DMS79 (cell line): Measurements from ENCODE around the gene CCN6.

Source experiments
- DNase-seq: peaks from one replicate; lab custom pipeline; 2025; lab: John Stamatoyannopoulos, UW

The CCN6 gene

DNA sequence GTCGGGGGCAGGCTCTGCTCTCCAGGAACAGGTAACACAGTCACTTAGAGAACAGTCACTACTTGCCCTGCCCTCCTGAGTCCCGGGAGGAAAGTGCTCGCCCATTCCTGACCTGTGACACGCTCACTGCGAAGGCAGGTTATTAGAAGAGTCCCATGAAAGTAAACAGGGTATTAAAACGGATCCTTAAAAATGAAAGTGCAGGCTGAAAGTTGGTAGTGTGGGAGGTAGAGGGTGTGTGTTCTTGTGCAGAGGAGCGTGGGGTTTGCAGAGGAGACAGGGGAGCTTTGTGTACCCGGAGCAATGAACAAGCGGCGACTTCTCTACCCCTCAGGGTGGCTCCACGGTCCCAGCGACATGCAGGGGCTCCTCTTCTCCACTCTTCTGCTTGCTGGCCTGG, at the start of gene CCN6:
TSS of gene CCN6 (plus strand) at position 104 of the 400 bp plus-strand sequence. CDS start at position 358, 254 bp downstream.
- DNase-seq = no peak

DNA sequence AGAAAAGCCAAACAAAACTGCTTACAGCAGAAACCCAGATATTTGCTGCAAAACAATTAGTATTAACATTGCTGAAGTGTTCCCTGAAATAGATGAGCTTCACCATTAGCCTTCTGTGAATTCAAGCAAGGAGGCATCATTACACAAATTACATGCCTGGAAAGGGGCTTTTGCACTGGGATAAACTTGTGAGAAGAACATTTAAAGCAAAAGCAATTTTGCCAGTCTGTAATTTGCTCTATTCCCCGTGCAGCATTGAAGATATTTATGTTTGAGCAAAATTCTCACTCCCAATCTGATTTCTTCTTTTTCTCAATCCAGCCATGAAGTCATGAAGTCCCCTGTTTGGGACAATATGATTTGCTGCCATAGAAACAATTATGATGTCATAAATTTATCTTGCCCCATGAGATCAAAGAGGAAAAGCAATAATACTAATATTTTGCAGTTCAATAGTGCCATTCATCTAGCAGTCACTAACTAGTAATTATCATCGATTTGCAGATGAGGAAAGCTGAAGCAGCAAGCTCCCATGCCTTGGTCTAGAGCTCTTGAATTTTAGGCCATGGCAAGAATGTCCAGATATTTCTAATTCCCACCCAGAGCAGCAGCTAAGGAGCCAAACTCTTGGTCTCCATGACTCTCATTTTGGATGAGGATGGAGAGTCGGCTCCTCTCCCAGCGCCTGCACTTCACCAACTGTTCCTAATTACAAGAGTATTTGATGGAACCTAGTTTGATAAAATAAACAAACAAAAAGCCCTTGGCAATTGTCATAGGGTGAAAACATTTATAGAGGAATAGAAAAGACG, 49.5 kb upstream of the CCN6 start:
- no peak for DNase-seq

DNA sequence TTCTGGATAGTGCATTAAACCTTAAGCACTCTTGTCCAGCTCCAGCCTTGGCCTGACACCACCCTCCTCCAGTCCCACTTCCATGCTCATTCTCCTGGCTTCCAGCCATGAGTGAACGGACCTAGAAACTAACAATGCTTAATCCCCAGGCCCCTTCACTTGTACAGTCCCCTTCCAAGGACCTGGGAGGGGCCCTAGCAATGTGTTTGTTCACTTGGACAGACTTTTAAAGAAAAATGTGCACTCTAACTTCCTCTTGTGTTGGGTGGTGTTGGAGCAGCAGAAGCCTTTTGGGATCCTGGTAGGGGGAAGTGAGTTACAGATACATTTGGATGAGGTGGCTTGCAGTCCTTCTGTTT, 48.9 kb upstream of the CCN6 start:
- DNase-seq = no peak

DNA sequence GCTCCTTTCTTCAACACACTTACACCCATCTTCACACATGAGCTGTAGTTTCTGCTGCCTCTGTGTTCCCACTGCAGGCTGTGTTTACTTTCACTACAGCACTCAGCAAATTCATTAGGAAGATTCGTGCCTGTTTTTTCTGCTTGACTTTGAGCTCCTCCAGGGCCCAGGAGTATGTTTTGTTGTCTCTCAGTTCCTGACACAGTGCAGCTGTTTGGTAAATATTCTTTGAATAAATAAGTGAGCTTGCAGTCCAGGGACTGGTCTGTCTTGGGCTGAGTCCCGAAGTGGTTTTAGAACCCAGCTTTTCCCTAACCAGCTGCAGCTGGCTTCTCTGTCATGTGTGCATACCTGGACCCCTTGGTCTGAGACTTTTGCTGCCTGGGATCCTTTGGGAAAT, 46.6 kb upstream of the CCN6 start:
- no peak for DNase-seq

DNA sequence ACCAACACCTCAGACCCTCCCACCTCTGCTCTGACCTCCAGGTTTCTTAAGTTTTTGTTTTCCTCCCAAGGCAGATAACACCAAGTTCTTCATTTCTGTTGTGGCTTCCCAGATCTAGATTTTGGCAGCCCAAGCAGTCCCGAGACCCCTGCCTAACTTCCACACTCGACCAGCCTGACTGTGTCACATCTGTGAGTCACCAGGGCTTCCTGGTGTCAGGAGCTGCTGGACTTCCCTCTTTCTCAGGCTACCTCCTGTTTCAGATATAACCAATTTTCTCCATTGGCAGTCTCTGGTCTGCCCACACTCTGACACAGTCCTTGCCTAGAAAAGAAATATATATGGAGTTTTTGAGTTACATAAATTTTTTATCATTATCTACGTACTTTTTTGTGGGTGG, 46.1 kb upstream of the CCN6 start:
- no peak for DNase-seq

DNA sequence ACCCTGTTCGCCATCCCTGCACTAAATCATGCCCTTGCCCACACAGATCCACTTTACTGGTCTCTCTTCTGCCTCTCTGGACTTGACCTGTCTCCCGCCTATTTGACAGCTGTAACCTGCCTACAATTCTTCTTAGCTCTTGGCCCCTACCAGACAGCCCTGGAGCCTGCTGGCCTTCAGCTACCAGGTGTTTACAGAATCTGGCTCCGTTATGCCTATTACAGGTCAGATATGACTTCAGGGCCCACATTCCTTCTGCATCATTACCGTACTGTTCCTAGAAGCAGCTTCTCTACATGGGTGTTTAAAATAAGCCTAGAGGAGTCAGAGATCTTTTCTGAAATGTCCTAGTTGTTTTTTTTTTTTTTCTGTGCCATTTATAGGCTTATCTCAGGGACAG, 45.4 kb upstream of the CCN6 start:
- no peak for DNase-seq

DNA sequence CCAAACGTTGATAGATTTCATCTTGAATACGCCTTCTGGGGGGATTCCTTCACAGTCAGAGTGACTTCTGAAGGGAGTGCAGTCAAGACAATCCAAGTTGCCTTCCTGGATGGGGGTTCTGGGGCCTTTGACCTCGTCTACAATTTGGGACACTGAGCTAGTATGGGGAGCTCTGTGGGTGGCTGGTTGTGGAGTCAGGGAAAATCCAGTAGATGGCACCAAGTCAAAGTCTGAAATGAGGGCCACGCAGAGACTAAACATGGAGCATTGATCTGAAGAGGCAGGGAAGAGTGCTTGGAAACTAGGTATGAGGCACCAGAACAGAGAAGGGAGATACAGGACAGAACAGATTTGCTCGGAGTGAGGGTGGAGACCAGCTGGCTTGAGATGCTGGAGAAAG, 43.6 kb upstream of the CCN6 start:
- no peak for DNase-seq

DNA sequence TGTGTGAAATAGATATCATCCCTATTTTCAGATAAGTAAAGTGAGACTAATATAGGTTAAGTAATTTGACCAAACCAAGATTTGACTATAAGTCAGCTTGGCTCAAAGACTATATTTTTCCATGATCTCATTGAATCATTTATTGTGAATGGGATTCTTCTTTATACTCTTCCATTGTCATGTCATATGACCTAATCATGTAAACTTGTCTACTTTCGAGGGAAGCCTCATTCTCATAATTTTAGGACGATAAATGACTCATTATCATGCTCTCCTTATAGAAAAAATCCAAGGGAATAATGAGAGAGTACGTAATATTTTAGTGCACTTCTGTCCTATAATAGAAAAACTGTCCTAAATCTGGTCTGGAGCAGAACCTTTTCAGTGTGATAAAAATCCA, 40.9 kb upstream of the CCN6 start:
- DNase-seq = no peak

DNA sequence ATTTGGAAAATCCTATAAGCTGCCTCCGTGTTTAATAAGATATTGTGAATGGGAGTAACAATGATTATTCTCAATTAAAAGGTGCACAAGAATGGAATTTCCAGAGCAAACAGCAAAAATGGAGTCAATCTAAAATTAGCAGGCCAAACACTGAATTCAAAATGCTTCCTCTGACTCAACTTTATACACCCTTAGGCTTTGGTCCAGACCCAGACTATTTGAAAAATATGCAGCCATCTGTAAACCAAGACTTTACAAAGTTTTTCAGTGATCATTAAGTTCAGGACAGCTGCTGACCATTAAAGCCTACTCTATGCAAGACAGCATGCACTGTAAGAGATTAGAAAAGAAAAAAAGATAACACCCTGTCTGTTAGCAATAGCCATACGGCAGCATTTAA, 39.4 kb upstream of the CCN6 start:
- DNase-seq = no peak

DNA sequence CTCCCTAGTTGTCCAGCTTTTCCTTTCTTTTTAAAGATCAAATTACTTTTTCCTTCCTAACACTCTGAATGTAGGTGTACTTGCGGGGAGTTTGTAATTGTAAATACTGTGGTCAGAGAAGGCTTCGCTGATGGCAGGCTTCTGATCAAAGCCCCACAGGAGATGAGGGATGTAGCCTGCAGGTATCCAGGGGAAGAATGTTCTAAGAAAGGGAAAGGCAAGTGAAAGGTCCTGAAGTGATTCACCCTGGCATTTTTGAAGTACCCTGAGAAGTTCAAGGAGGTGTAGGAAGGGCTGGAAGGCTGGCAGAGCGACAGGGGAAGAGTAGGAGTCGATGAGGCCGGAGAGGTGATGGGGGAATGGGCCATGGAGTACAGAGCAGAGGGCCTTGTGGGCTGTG, 38.2 kb upstream of the CCN6 start:
- no peak for DNase-seq

DNA sequence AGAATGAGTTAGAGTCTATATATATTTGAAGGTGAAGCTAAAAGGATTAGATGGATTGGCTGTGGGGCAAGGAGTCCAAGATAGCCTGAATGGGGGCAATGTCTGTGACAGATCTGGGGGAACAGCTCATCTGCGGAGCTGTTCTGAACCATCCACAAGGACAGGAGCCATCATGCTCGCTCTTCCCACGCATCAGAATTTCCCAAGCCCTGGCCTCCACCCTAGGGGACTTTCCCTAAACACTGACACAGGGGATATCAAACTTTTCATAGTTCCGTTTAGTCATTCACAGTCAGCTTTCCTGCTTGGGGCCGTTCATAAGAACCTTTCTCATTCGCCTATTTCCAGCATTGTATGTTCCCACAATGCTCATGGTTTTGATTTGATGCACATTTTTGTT, 37.6 kb upstream of the CCN6 start:
- DNase-seq = no peak

DNA sequence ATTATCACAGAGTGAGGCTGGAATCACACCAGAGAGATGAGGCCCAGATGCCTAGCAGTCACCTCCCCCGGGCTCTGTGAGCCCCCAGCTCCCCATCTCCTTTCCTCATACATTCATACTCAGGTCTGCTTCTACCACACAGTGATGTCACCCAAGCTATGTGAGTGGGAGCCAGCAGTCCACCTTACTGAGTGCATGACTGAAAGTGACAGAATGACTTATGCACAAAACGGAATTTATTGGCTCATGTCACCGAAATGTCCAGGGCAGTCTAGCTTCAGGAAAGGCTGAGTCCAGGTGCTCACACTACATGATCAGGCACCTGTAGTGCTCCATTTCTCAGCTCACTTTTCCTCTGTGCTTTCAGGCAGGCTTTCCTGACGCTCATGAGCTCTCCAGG, 36.7 kb upstream of the CCN6 start:
- no peak for DNase-seq

DNA sequence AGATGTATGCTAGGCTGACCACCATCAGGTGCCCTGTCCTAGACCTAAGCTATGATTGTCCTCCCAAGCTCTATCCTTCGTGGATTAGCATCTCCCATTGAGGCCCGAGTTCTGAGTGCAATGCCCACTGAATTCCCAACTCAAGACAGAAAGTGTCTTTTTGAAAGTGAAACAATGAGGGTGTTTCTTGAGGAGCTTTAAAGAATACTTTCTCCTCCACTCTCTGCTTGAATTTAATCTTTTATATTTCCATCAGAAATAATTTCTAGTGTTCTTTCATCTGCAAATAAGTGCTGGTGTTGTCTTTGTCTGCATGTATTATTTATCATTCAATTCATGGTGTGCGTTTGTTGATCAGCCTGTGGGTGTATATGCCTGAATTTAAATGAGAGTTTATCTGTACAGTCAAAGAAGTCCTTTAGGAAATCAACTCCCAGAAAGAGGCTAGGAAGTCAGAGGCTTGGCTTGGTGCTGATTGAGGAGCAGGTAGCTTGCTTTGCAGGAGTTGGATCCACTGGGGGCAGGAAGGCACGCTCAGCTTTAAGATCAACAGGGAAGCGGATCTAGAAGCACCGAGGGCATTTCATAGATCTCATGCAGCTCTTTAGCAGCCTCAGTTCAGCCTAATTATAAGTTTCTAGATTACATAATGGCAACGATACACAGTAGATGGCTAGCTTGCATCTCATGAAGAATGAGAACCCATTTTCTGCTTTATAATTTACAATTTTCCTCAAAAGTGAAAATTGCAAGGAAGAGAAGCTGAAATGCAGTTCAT, 36.0 kb upstream of the CCN6 start:
- no peak for DNase-seq

DNA sequence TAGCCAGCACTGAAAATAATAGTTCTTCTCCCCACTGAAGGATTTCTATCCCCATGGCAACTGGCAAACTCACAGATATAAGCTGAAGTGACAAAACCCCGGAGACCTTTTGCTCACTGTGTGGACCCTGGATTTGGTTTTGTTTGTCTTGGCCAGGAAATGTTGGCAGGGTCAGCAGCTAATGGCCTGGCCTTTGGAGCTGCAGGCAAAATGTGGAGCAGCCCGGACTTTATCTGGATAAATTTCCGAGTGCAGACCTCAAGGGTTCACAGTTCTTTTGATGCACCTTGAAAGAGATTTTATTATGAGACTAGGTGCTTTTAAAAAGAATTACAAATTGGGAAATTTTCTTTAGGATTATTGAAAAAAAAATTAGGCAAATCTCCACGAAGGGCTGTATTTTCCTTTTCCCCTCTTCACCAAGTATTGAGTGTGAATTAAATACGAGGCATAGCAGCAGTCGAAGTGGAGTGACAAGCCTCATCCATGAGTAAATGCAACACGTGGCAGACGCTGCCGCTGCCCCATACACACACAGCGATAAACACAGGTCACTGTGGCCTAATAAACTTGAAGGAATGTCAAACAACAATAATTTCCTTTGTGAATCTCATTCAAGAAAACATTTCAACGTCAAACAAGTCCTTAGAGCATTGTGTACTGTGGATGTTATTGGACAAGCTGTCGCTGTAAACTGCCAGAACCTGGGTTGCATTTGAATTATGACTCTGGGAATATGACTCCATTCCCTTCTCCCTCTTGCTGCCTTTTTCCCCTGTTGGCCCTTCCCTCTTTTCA, 35.1 kb upstream of the CCN6 start:
- DNase-seq = no peak

DNA sequence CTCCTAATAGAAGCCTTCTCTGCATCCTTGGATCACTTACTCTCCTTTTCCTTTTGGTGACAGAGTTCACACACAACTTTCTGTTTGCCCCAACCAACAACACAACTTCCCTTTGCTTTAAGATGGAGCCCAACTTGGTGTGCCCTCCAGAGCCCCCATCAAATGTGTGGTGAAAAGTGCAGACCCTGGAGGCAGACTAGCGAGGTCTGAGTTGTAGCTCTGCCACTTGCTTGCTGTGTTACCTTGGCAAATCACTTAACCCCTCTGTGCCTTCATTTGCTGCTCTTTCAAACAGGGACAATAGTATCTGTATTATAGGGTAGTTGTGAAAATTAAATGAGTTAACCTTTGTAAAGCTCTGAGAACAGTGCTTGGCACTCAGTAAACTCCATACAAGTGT, 34.3 kb upstream of the CCN6 start:
- no peak for DNase-seq

DNA sequence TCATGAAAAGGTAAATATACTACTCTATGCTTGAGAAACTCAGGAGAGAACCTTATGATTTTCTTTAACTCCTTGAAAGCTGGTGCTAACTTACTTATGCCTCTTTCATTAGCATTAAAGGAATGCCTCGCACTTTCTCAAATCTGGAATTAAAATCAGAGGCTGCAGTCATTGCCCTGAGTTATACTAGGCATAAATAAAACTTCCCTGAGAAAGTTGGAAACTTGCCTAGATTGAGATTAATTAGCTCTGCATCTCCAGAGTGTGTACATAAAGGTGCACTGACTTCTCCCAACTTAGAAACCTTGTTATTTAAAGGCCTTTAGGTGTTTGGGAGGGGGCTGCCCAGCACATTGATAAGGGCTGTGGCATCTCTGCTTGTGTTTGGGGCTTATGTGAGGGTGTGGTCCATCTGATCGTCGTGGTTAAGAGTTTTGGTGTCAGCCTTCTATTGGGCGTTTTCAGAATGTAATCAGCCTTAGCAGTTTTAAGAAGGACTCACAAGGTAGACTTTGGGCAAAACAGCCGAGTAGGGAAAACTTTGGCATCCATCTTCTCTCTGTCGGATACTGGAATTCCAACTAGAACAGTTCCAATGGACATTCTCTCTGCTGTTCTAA, 32.1 kb upstream of the CCN6 start:
- DNase-seq = no peak

DNA sequence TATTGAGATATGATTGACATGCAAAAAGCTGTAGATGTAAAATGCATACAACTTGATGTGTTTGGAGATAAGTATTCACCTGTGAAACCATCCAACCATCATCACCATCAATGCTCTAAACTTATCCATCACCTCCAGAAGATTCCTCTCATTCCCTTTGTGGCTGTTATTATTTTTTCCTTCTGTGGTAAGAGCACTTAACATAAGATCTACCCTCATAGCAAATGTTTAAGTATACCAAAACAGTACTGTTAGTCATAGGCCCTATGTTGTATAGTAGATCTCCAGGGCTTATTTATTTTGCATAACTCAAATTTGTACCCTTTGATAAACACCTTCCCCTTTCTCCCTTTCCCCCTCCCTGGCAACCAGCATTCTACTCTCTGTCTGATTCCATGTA, 31.2 kb upstream of the CCN6 start:
- no peak for DNase-seq

DNA sequence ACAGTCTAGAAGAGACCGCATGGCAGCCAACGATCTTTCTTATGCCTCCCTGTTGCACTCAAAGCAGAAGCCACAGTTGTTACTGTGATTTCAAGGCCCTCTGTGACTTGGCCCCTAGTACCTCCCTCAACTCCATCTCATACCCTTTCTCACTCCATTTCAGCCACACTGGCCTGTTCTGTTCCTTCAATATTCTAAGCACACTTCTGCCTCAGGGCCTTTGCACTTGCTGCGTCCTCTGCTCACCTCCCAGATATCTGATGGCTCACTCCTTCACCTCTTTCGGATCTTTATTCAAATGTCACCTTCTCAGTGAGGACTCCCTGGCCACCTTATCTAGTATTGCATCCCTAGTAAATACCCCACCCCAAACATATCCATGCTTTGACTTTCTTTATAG, 29.4 kb upstream of the CCN6 start:
- no peak for DNase-seq

DNA sequence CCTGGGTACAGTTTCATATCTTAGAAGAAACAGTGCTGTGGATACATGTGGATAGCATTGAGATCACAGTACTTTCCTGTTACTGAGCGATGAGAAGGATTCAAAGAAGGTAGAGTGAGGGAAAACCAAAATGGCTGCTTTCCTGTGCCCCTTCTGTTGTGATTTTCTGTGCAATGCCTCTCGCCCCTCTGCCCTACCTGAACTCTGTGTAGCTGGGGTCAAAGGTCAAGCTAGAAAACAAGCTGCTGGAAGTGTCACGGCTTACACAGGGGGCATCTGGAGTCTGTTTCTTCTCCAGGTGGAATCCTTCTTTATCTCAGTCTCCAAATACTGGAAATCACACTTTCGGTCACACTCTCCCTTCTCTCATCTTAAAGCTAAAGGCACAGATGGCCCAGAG, 27.0 kb upstream of the CCN6 start:
- DNase-seq = no peak

DNA sequence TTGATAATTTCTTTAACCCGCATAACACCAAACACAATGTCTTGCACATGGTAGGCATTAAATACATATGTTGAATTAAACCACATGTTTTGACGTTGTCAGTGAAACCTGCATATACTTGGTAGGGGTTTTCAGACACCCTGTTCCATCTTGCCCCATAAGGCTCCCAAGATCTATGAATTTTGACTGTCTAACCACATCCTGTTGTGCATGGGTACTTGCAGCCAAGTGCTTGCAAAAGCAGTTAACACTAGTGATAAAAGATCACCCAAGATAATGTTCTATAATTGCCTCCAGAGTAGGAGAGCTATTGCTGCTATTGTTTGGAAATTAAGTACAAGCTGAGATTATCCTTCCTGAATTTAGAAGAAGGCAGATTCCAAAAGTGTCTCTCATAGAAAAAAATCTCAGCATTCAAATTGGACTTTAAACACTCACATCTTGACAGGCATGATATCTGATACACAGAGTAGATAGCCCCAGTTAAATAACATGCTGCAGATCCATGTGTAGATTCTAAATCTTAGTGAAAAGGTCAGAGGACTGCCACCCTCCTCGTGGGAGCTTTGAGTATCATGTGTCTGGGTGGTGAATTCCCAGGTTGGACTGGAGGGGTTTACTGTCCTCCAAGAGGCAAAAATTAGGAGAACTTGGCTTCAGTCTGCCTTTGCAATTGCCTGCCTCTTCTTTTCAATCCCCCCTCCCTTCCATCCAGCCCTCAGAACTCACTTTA, 25.8 kb upstream of the CCN6 start:
- no peak for DNase-seq

DNA sequence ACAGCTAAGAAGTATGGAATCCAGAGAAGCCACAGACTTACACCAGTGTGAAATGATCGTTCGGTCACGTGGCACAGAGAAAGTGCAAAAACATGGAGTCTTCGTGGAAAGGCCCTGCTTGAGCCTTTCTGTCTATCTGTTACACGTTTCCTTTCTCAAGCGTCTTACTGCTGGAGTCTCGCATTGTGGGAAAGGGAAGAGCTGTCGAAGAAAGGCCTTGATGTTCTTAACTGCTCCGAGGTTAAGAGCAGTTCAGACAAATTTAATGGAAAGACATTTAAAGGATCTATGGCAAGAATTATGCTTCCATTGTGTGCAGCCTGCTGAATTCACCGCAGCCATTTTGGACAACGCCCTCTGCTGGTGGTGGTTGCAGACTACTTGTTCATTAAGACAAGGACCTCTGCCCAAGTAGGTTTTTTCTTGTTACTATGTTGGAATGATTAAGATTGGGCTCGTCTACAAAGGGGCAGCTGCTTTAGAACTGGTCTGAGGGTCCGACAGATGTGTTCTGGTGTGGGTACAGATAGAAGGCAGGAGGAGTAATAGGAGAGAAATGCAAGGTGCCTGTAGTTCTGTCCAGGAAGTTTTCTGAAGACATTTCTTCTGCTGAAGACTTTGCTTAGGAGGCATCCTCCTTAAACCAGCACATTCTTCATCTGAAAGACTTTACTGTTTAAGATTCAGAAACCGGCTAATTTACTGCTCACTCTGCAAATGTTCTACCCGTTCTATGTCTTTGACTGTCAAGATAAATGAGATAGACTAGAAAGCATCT, 24.7 kb upstream of the CCN6 start:
- DNase-seq = no peak
